GM11168 (cell line): ENCODE measurements around the gene MPEG1.

ENCODE experiments used
- in situ Hi-C: fragments of 300-500 bp; cut with MboI; formaldehyde crosslinking; loops from one replicate; pipeline ENCODE4 v1.12.0; 2022; ENCODE audit warnings: low sequenced_read_pairs; ENCODE audit not compliant: unreplicated experiment

Gene MPEG1

DNA sequence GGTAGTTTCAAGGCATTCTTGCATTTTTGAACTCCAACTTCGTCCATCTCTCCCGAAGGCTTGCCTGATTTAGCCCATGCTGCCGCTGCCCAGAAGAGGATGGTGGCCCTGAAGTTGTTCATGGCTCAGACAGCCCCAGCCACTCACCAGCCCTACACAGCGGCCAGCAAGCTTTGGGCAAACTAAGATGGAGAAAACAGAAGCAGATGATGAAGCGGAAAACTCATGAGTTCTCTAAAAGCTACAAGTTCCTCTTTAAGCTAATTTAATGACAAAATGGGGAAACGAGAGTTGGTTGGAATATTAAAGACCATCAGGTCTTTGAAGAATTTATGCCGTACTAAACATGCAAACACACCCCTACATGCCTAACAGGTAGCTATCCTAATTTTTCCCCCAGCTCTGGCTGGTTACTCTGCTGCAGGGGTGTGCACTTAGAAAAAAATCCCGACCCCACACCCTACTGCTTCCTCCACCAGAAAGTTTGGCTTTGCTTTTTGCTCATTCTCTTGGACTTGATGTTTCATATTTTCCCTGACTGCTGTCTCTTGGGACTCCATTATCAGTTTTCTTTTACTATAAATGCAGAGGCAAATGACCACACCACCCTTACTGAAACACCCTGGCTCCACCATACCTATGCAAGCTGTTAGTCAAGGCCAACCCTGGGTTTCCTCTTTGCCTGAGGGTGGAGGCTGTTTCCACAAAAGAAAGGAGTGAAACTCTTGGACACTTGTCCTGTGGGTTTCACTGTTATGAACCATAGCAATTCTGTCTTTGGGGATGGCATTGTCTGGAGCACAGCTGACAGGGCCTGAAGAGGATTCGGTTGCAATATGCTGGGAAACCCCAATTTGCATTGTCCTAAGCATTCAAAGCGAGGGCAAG lies at the start of gene MPEG1:
TSS of gene MPEG1 (minus strand) at position 184 of the 888 bp plus-strand sequence. CDS start at position 122, 62 bp downstream.
- in situ Hi-C loops: no loop called here

DNA sequence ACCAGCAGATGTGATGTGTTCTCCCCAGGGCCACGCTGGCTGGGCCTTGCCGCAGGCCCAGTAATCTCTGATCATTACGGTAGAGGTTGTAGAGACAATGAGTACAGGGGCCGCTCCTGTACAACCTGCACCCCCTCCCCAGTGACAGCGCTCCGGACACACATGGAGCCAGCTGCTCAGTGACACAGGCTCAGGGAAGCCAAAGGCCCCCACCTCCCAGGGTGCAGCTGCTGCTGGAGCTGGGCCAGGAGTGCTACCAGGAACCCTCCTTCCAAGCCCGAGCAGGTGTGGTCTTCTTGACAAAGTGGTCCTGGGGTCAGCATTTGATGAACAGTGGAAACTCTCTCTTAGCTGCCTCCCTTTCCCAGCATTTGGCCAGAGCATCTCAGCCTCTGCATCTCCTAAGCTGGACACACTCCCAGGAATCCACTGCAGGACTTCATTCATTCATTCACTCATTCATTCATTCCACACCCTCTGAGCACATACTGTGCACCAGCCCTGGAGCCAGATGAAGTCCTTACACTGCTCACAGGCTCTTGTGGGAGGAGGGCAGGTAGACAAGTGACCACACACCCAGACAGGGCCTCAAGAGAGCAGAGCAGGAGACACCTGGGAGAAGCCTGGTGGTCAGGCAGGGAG lies 49.6 kb upstream of the MPEG1 start:
- in situ Hi-C loops: loop anchor here (25.0 kb wide), 1 partner anchor 425 kb away; no protein-coding TSS in a partner anchor

DNA sequence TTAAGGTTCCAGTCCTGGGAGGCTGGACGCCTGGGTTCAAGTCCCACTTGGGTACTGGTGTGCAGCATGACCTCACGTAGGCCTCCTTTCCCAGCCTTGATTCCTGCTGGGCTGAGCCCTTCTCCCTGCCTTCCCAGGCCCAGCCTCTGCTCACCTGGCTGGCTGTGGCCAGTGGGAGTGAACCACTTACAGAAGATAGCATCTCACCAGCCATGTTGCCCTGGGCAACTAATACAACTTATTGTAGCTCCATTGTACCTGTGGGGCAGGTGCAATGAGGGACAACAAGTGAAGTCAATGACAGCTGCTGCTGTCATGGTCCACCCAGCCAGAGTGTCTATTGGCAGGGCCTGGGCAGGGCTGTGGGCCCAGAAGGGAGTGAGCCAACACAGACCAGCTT lies 48.4 kb upstream of the MPEG1 start:
- in situ Hi-C loops: loop anchor here (25.0 kb wide), 1 partner anchor 426 kb away; no protein-coding TSS in a partner anchor

GRCh38 chr11:59259867-59260475 lies 47.2 kb upstream of the MPEG1 start:
- in situ Hi-C loops: loop anchor here (25.0 kb wide), 1 partner anchor 427 kb away; no protein-coding TSS in a partner anchor

DNA sequence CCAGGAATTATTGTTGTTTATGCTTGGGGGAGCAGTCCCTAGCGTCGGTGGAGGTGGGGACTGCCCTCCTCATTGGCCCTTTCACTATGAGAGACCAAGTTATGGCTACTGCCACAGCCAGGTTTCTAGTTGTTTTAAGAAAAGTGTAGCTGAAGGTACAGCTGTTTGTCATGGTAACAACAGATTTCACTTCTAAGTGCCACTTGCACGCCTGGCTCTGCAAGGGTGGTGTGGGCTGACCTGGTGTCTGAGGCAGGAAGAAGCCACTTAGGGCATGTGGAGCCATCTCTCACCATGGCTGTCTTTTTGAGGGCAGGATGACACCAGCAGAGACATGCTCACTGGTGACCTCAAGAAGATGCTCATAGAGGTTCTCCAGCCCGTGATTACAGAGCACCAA lies 46.3 kb upstream of the MPEG1 start:
- in situ Hi-C loops: loop anchor here (25.0 kb wide), 1 partner anchor 428 kb away; no protein-coding TSS in a partner anchor

GRCh38 chr11:59255281-59255680 lies 42.6 kb upstream of the MPEG1 start:
- in situ Hi-C loops: loop anchor here (25.0 kb wide), 1 partner anchor 432 kb away; no protein-coding TSS in a partner anchor

DNA sequence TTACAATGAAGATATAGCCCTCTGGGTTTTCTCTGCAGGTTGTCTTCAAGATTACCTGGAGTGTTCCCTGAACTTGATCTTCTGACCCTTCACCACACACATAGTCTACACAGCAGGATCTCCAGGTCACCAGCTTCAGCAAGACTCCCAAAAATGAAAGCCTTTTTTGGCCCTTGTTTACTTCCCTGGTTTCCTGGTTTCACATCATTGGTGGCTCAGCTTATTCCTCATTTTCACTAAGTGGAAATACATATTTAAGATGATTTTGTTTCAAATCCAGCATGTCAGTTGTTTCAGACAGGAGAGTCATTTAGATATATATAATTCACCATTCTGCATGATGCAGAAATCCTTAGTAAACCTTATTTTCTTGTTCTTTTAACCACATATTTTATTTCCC lies 41.6 kb upstream of the MPEG1 start:
- in situ Hi-C loops: loop anchor here (25.0 kb wide), 1 partner anchor 433 kb away; no protein-coding TSS in a partner anchor

DNA sequence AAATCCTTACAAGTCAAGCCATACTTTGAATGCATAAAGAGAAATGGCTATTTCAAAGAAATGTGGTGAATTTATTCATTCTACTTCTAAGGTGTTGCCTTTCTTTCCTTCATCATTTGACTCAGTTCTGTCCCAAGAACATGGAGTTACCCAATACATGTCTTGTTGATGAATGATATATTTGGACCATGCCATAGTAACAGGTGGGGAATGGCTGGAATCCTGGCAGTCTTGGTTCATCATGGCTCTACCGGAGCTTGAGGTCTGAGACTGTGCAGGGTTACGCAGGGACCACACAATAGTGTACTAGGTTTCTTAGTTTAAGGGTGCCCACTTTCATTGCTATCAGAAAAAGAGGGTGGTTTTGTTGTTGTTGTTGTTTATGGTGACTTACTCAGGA lies 40.3 kb upstream of the MPEG1 start:
- in situ Hi-C loops: loop anchor here (25.0 kb wide), 1 partner anchor 434 kb away; no protein-coding TSS in a partner anchor

GRCh38 chr11:59249535-59249934 lies 36.8 kb upstream of the MPEG1 start:
- in situ Hi-C loops: no loop called here

DNA sequence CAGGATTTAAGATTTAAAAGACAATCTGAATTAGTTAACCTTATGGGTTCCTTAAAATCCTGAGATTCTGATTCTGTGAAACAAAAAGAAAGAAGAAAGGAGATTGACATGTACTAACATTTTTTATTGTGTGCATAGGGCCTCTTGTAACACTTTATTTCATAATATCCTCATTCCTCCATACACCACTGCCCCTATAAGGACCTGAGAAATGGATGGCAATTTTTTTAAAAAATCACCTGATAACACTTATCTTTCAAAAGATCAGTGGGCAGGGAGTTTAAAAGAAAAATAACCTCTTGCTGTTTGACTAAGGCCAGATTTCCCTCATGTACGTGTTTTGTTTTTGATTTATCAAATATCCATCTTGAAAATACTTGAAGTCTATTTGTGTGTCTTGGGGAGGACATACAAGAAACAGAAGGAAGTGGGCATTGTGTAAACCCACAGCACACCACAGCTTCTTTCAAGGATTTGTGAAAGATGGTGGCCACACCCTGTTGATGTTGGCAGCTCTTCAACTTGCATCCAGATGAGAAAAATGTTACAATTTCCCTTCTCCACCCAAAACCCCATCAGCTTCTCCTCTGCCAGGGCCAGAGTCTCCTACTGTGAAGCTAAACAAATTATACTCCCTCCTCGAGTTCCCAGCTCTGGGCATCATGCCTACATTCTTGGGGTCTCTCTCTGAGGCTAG lies 35.0 kb upstream of the MPEG1 start:
- in situ Hi-C loops: no loop called here

GRCh38 chr11:59243633-59244032 lies 30.9 kb upstream of the MPEG1 start:
- in situ Hi-C loops: no loop called here

GRCh38 chr11:59240322-59240721 lies 27.6 kb upstream of the MPEG1 start:
- in situ Hi-C loops: no loop called here

- in situ Hi-C loops: no loop called here
These were observed 13.7 kb upstream of the MPEG1 start for GRCh38 chr11:59226396-59226795.

DNA sequence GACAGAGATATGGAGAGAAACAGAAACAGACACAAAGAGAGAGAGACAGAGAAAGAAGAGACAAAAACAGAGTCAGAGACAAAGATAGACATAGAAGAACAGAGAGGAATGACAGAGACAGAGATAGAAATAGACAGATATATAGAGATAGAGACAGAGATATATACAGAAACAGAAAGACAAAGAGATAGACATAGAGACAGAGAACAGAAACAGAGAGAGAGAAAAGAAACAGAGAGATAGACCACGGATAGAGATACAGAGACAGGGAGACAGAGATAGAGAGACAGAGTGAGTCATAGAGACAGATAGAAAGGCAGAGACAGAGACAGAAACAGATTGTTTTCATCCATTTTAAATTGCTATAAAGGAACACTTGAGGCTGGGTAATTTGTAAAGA lies 12.3 kb upstream of the MPEG1 start:
- in situ Hi-C loops: no loop called here

GRCh38 chr11:59224351-59224928 lies 11.7 kb upstream of the MPEG1 start:
- in situ Hi-C loops: no loop called here

DNA sequence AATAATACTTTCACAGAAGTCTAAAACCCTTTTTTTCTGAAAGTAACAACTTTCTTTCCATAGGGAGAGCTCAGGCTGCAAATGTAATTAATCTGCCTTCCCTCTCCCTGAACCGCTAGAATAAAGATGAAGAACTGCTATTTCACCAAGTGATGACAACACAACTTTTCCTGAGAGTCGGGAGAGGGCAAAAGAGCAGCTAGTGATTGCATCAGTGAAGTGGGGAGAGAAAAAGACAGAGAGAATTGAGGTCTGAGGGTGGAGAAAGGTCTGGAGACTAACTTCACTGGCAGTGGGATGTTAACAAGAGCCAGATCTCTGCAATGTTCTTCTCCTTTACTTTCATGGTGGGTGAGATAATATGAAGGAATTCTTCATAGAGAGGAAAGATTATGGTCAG lies 10.9 kb upstream of the MPEG1 start:
- in situ Hi-C loops: no loop called here

DNA sequence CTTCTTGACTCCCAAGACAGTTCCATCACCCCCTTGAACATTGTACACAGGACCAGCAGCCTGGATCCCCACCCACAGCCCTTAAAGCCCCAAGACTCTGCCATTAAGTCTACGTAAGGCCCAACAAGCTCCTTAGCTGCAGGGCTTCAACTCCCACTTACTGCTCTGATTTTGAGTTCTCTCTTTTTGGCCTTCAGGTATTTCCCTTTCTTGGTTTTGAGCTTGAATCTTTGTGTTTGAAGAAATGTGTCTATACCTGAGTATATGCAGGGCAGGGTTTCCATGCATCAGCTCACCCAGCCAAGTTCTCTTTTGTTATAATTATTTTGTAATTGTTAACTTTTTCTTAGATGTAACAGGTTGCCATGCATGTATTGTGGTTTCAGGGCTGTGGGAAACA lies 10.4 kb upstream of the MPEG1 start:
- in situ Hi-C loops: no loop called here

DNA sequence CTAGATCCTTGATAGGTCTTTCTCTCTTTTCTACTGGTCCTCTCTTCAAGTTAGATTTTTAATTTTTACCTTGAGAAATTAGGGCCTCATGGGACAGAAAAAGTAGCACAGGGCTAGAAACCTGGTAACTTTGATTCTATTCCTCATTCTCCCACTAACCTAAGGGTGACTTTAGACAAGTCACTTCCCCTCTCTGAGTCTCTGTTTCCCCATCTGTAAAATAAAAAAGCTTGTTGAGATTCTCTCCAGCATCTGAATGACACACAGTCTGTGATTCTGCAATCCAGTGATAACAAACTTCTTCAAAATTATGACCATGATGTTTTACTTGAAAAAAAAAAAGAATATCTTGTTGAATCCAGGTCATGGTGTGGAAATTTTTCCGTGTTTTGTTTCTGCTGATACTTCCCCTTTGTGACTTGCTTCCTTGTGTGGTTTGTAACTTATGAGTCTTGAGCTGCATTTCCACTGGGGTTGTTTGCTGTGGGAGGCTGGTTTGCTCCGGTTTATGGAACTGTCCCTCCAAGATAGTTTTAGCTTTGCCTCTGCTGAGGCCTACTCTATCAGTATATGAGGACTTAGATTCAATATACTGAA lies 9.8 kb upstream of the MPEG1 start:
- in situ Hi-C loops: no loop called here

DNA sequence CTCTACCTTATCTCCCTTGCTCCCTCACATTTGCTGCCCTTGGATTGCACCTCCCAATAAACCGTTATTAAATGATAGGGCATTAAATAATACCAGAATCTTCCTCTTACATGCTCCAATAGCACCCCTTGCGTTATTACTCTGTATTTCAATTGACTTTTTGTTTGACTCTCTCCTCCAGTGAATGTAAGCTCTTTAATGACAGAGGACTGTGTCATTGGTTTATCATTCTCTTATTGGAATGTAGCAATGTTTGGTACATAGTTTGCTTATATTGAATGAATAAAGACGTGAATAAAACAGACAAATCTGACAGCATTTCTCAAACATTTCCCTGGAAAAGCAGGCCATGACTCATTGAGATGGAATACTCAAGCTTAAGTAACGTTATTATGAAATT lies 8.7 kb upstream of the MPEG1 start:
- in situ Hi-C loops: no loop called here
